K562 (cell line): ENCODE measurements around the gene WDR88. TPM values are rescaled to one million over a fixed set of nuclear protein-coding genes. Genes with fewer than 3 reads are reported as not detected.

ENCODE experiments used
- ATAC-seq: fragments of 200-7000 bp; cut with Tn5 transposase; 3 replicates; pipeline ENCODE4 v1.9.1; 2020; ENCODE audit warnings: moderate library complexity
- BruUV-seq: library from RNA; stranded (reverse); fragments of 400-500 nt; replicated peaks from 2 replicates; lab custom pipeline; 2021; lab: Mats Ljungman, UMichigan
- CTCF ChIA-PET: fragments of 300-600 bp; formaldehyde crosslinking; extraction: SDS; loops from one replicate; lab custom pipeline; 2021; ENCODE audit warnings: low intra/inter-chr PET ratio; lab: Yijun Ruan, JAX
- POLR2A ChIA-PET: fragments of 300-600, 350-650 bp; sonication (Branson Sonifier 250); formaldehyde crosslinking; extraction: SDS; loops from one replicate; lab custom pipeline; 2021; ENCODE audit warnings: antibody characterized with exemption, inconsistent platforms; lab: Yijun Ruan, JAX
- DNase-seq, 4 experiments: peaks; one replicate each; pipeline versions ENCODE4 v3.0.0 to v3.0.0-alpha.2; 2011 to 2018; ENCODE audit warnings: low spot score in 3 of 4, mixed read lengths in 3 of 4; ENCODE audit errors: extremely low read depth in 1 of 4
- FAIRE-seq: peaks from 2 replicates; lab custom pipeline; 2011; peaks lifted over from hg19 to GRCh38; lab: Jason Lieb, UNC
- H2AFZ ChIP-seq: 2 replicates; pipeline ENCODE4 v1.6.0; 2011; ENCODE audit warnings: low read depth, low read length, control low read depth, inconsistent platforms
- H3K27ac ChIP-seq: fragments of 200-600 bp; 3 replicates; pipeline ENCODE4 v1.8.0; 2011; ENCODE audit warnings: low read depth, mild to moderate bottlenecking, control low read depth, inconsistent platforms, low read length, moderate library complexity, mixed read lengths; ENCODE audit errors: extremely low read depth
- H3K27me3 ChIP-seq, 2 experiments: fragments of 300-600 bp in 1 of 2; 2 replicates in 1 of 2; 3 replicates in 1 of 2; pipeline versions ENCODE4 v1.6.0 to v1.8.0; 2011; ENCODE audit warnings: inconsistent platforms in 2 of 2, low read length in 2 of 2, mild to moderate bottlenecking in 1 of 2, mixed read lengths in 1 of 2, moderate library complexity in 1 of 2; ENCODE audit not compliant: control insufficient read depth in 2 of 2, insufficient read depth in 2 of 2
- H3K36me3 ChIP-seq: fragments of 300-600 bp; 3 replicates; pipeline ENCODE4 v1.8.0; 2011; ENCODE audit warnings: mild to moderate bottlenecking, low read length, inconsistent platforms; ENCODE audit not compliant: control insufficient read depth, insufficient read depth
- H3K4me1 ChIP-seq, 2 experiments: fragments of 200-600 bp in 1 of 2; replicated peaks in 1 of 2; 2 replicates in 1 of 2; 3 replicates in 1 of 2; pipeline versions ENCODE4 v1.5.1 to v1.8.0; 2011; ENCODE audit warnings: inconsistent platforms in 2 of 2, low read length in 2 of 2, mild to moderate bottlenecking in 1 of 2, mixed read lengths in 1 of 2, moderate library complexity in 1 of 2; ENCODE audit not compliant: control insufficient read depth in 2 of 2, insufficient read depth in 2 of 2
- H3K4me2 ChIP-seq: 2 replicates; pipeline ENCODE4 v1.6.1; 2011; ENCODE audit warnings: low read length, control low read depth, inconsistent platforms, mixed read lengths; ENCODE audit not compliant: insufficient read depth
- H3K4me3 ChIP-seq: fragments of 200-600 bp; sonication (generic), shearing (Covaris generic); 2 replicates; pipeline ENCODE4 v1.5.1; 2016; ENCODE audit warnings: control low read depth, inconsistent platforms
- H3K79me2 ChIP-seq: fragments of 200-600 bp; 3 replicates; pipeline ENCODE4 v1.8.0; 2011; ENCODE audit warnings: low read length, inconsistent platforms; ENCODE audit not compliant: control insufficient read depth, insufficient read depth
- H3K9ac ChIP-seq, 2 experiments: 2 replicates each; pipeline versions ENCODE4 v1.6.0 to v1.6.1; 2011; ENCODE audit warnings: low read depth in 2 of 2, low read length in 2 of 2, control low read depth in 1 of 2, inconsistent platforms in 1 of 2, mild to moderate bottlenecking in 1 of 2, mixed read lengths in 1 of 2; ENCODE audit not compliant: insufficient read depth in 1 of 2
- H3K9me1 ChIP-seq: one replicate; pipeline ENCODE4 v1.6.0; 2011; ENCODE audit warnings: inconsistent platforms, mild to moderate bottlenecking, low read length, moderate library complexity; ENCODE audit not compliant: control insufficient read depth, insufficient read depth
- H3K9me3 ChIP-seq: replicated peaks from 2 replicates; pipeline ENCODE4 v1.5.1; 2011; ENCODE audit warnings: low read depth, low read length, inconsistent platforms; ENCODE audit not compliant: control insufficient read depth, insufficient read depth
- H4K20me1 ChIP-seq: replicated peaks from 2 replicates; pipeline ENCODE4 v1.6.1; 2011; ENCODE audit warnings: low read length, inconsistent platforms, mixed read lengths; ENCODE audit not compliant: control insufficient read depth, insufficient read depth
- CREB3L1 ChIP-seq: fragments of 450-650 bp; IDR thresholded peaks from 2 replicates; pipeline ENCODE4 v1.6.1; 2014; ENCODE audit warnings: low read depth, mild to moderate bottlenecking, moderate library complexity, borderline replicate concordance
- GABPB2 ChIP-seq: fragments of 250-450 bp; sonication (Bioruptor Pico); conservative IDR thresholded peaks from 2 replicates; pipeline ENCODE4 v1.5.1; 2021; ENCODE audit warnings: mild to moderate bottlenecking
- HMGXB4 ChIP-seq: sonication (generic); formaldehyde crosslinking; IDR thresholded peaks from 2 replicates; pipeline ENCODE4 v1.8.1; 2023; ENCODE audit warnings: mild to moderate bottlenecking, missing genetic modification reagents
- MXD1 ChIP-seq: fragments of 250-450 bp; sonication (Bioruptor Pico); IDR thresholded peaks from 2 replicates; pipeline ENCODE4 v1.8.0; 2021; ENCODE audit warnings: borderline replicate concordance, mild to moderate bottlenecking, moderate library complexity; ENCODE audit not compliant: poor library complexity, severe bottlenecking
- NR2C1 ChIP-seq, 2 experiments: fragments of 450-650 bp; IDR thresholded peaks; 2 replicates each; pipeline ENCODE4 v1.6.1; 2017; ENCODE audit warnings: mild to moderate bottlenecking in 2 of 2, antibody characterized with exemption in 1 of 2, inconsistent platforms in 1 of 2, missing compliant biosample characterization in 1 of 2, missing genetic modification characterization in 1 of 2
- TSHZ1 ChIP-seq: fragments of 250-450 bp; sonication (Bioruptor Pico); IDR thresholded peaks from 2 replicates; pipeline ENCODE4 v1.4.0; 2020; ENCODE audit warnings: mild to moderate bottlenecking, moderate library complexity
- ZEB2 ChIP-seq: fragments of 450-650 bp; IDR thresholded peaks from 2 replicates; pipeline ENCODE4 v1.6.1; 2016
- ZNF609 ChIP-seq: sonication (generic); formaldehyde crosslinking; IDR thresholded peaks from 2 replicates; pipeline ENCODE4 v1.8.1; 2023; ENCODE audit warnings: missing genetic modification reagents, mild to moderate bottlenecking, borderline replicate concordance
- WGBS: fragments of 100-300 bp; shearing (Covaris generic); methylation state at CpG from one replicate; pipeline ENCODE4 v1.1.6; 2016; ENCODE audit warnings: low coverage, mixed read lengths; ENCODE audit not compliant: insufficient coverage; ENCODE audit errors: missing lambda C conversion rate; 5-methylcytosine and 5-hydroxymethylcytosine counted together
- in situ Hi-C: fragments of 300-500 bp; cut with MboI; formaldehyde crosslinking; loops from 4 replicates; pipeline ENCODE4 v1.15.0; 2018; ENCODE audit warnings: inconsistent platforms, mixed read lengths
- intact Hi-C: fragments of 100-400 bp; cut with micrococcal nuclease; formaldehyde crosslinking; loops from 2 replicates; pipeline ENCODE4 v1.14.2; 2022
- polyA plus RNA-seq, 8 experiments: library from polyadenylated mRNA; depleted of rRNA in 4 of 8; stranded (reverse) in 5 of 8; unstranded in 3 of 8; fragments of >200 nt; fragmentation: Nextera tagmentation in 2 of 8; fragmentation: Illumina TruSeq in 1 of 8; extraction: Ambion mirVana in 2 of 8; extraction: Trizol in 1 of 8; gene quantifications; 2 replicates each; pipeline versions ENCODE4 v1.2.1 to v1.2.3, GENCODE V29; 2011 to 2014; ENCODE audit warnings: inconsistent platforms in 1 of 8, missing spikeins in 1 of 8
- total RNA-seq, 7 experiments: library from RNA; depleted of rRNA in 6 of 7; stranded (reverse); fragments of >200 nt in 6 of 7; fragmentation: Illumina TruSeq in 2 of 7; extraction: Trizol in 2 of 7; gene quantifications; 2 replicates each; pipeline versions ENCODE4 v1.2.1 to v1.2.3, GENCODE V29; 2011 to 2021; ENCODE audit warnings: low replicate concordance in 1 of 7

Gene WDR88
- total and polyA plus RNA-seq, 9 of the 15 experiments (the other 6 are each of a cell fraction or from before 2014, with no cell fraction given) = 0.03 to 0.04 TPM; not detected in 7

GRCh38 chr19:33114312-33114711, 17.6 kb upstream of the WDR88 start:
- in situ Hi-C loops = no loop called here
- BruUV-seq = no TSS peak
- no peaks in the 10 kb centered on the region for H3K27me3 ChIP-seq
- H3K4me2 ChIP-seq = no peak overlapping the region
- no peaks in the 10 kb centered on the region for H3K9me3 ChIP-seq
- H3K9me1 ChIP-seq = no peaks in the 10 kb centered on the region
- POLR2A ChIA-PET = interaction anchor here (0.6 to 1.5 kb wide), 2 partner anchors 11 to 49 kb away, joined by 3 read pairs; no protein-coding TSS in a partner anchor
- TF ChIP-seq ZEB2 (no peak), MXD1 (no peak), CREB3L1 (no peak), ZNF609 (CRISPR knock-in tag) (no peak), NR2C1 (IDR thresholded peaks at IDR 0.05) (no peak), NR2C1 (tag; IDR thresholded peaks at IDR 0.05) (no peak), GABPB2 (CRISPR knock-in tag) (no peak), HMGXB4 (CRISPR knock-in tag) (no peak), TSHZ1 (no peak)
- CTCF ChIA-PET = no interaction called here
- no peak overlapping the region for H3K27ac ChIP-seq
- H2AFZ ChIP-seq = no peak overlapping the region
- no peak for DNase-seq
- no peak overlapping the region for H3K9ac ChIP-seq
- intact Hi-C loops = no loop called here
- no peaks in the 10 kb centered on the region for H3K79me2 ChIP-seq
- FAIRE-seq = no peak
- 69% methylated on average over 4 of the region's 4 CpGs for WGBS
- no peak overlapping the region for H3K4me3 ChIP-seq
- peaks cover 64% of the 10 kb centered on the region for H3K36me3 ChIP-seq
- H3K4me1 ChIP-seq = no peaks in the 10 kb centered on the region
- ATAC-seq = no peak
- no peaks in the 10 kb centered on the region for H4K20me1 ChIP-seq
